Breast epithelium (tissue), 3 donors: ENCODE measurements around the gene CHKA.

ENCODE experiments used
- POLR2A ChIP-seq: fragments of 450-650 bp; IDR thresholded peaks from one replicate; pipeline ENCODE4 v1.6.1; 2016; ENCODE audit warnings: antibody characterized with exemption, mild to moderate bottlenecking, moderate library complexity
- TF ChIP-seq, protein P1 (sequence below), 3 donors: fragments of 450-650 bp; IDR thresholded peaks; one replicate each; pipeline ENCODE4 v1.5.1; 2016 to 2017; ENCODE audit warnings: antibody characterized with exemption in 3 of 3, mild to moderate bottlenecking in 3 of 3, moderate library complexity in 3 of 3

DNA sequence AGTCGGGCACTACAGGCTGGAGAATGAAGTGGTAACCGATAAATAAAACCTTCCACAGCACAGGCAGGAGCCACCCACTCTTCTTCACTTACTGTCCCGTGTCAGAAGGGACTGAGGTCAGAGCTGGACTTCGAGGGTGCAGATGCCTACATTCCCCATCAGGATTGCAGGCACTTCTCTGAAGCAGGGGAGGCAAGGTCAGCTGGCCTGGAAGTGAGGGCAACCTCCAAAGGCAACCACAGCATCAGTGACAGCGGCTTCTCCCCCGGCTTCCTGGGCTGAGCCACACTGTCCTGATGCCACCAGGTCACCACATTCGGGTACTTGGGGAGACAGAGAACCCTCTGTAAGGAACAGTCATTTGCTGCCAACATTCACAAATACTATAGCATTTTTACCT is 59.7 kb downstream of the CHKA start:
- no peak for TF ChIP-seq POLR2A
- TF ChIP-seq, protein P1, sequence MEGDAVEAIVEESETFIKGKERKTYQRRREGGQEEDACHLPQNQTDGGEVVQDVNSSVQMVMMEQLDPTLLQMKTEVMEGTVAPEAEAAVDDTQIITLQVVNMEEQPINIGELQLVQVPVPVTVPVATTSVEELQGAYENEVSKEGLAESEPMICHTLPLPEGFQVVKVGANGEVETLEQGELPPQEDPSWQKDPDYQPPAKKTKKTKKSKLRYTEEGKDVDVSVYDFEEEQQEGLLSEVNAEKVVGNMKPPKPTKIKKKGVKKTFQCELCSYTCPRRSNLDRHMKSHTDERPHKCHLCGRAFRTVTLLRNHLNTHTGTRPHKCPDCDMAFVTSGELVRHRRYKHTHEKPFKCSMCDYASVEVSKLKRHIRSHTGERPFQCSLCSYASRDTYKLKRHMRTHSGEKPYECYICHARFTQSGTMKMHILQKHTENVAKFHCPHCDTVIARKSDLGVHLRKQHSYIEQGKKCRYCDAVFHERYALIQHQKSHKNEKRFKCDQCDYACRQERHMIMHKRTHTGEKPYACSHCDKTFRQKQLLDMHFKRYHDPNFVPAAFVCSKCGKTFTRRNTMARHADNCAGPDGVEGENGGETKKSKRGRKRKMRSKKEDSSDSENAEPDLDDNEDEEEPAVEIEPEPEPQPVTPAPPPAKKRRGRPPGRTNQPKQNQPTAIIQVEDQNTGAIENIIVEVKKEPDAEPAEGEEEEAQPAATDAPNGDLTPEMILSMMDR (IDR thresholded peaks at IDR 0.05), result no peak
